Subcutaneous abdominal adipose tissue (tissue), 5 donors: ENCODE data around the gene SCRT2.

Experiments
- H3K27ac ChIP-seq: one replicate; pipeline ENCODE4 v1.7.0; 2013; ENCODE audit warnings: low read depth, mild to moderate bottlenecking, inconsistent platforms, low read length, moderate library complexity
- H3K27me3 ChIP-seq, 5 donors: one replicate each; pipeline ENCODE4 v1.7.0; 2013; ENCODE audit warnings: low read length in 5 of 5, inconsistent platforms in 1 of 5; ENCODE audit not compliant: control insufficient read depth in 5 of 5, insufficient read depth in 4 of 5
- H3K36me3 ChIP-seq, 5 donors: one replicate each; pipeline ENCODE4 v1.7.0; 2013; ENCODE audit warnings: low read length in 5 of 5; ENCODE audit not compliant: control insufficient read depth in 5 of 5, insufficient read depth in 5 of 5
- H3K4me1 ChIP-seq, 5 donors: one replicate each; pipeline ENCODE4 v1.7.0; 2013; ENCODE audit warnings: low read length in 5 of 5, mild to moderate bottlenecking in 3 of 5, moderate library complexity in 1 of 5; ENCODE audit not compliant: control insufficient read depth in 5 of 5, insufficient read depth in 5 of 5
- H3K4me3 ChIP-seq, 5 donors: one replicate each; pipeline ENCODE4 v1.7.0; 2013; ENCODE audit warnings: low read length in 5 of 5, low read depth in 1 of 5
- H3K9ac ChIP-seq, 5 donors: one replicate each; pipeline ENCODE4 v1.7.0; 2013; ENCODE audit warnings: low read length in 5 of 5, mild to moderate bottlenecking in 4 of 5, moderate library complexity in 3 of 5
- H3K9me3 ChIP-seq, 5 donors: one replicate each; pipeline ENCODE4 v1.7.0; 2013; ENCODE audit warnings: low read length in 5 of 5; ENCODE audit not compliant: control insufficient read depth in 5 of 5
- donor health status: healthy.
- donor health status: healthy.
- donor health status: healthy.
- donor health status: healthy.
- donor health status: healthy.

SCRT2 gene

GRCh38 chr20:655726-656624, 19.6 kb downstream of the SCRT2 start:
- no peaks in the 10 kb centered on the region for H3K9me3 ChIP-seq
- no peak overlapping the region for H3K4me3 ChIP-seq
- H3K27ac ChIP-seq = no peak overlapping the region
- H3K27me3 ChIP-seq = peaks cover 0 to 19% (median 3%) of the 10 kb centered on the region in 5 donors
- no peak overlapping the region for H3K9ac ChIP-seq
- H3K36me3 ChIP-seq = peaks cover 0 to under 1% (median 0%) of the 10 kb centered on the region in 5 donors
- peaks cover 12 to 46% (median 31%) of the 10 kb centered on the region in 5 donors for H3K4me1 ChIP-seq

GRCh38 chr20:654417-654750, 21.2 kb downstream of the SCRT2 start:
- peaks cover 0 to 11% (median 0%) of the 10 kb centered on the region in 5 donors for H3K27me3 ChIP-seq
- no peak overlapping the region for H3K9ac ChIP-seq
- H3K27ac ChIP-seq = no peak overlapping the region
- H3K4me1 ChIP-seq = peaks cover 12 to 37% (median 27%) of the 10 kb centered on the region in 5 donors
- H3K9me3 ChIP-seq = no peaks in the 10 kb centered on the region
- H3K36me3 ChIP-seq = peaks cover 0 to 15% (median 10%) of the 10 kb centered on the region in 5 donors
- peak overlapping the region in 1 of 5 donors; percentile 90 for H3K4me3 ChIP-seq

GRCh38 chr20:653590-654416, 21.8 kb downstream of the SCRT2 start:
- peaks cover 0 to 19% (median 14%) of the 10 kb centered on the region in 5 donors for H3K36me3 ChIP-seq
- peak overlapping the region; percentile 55 to 79 (median 72) for H3K9ac ChIP-seq
- no peaks in the 10 kb centered on the region for H3K9me3 ChIP-seq
- peak overlapping the region; percentile 77 to 92 (median 90) for H3K4me3 ChIP-seq
- peaks cover 0 to 8% (median 0%) of the 10 kb centered on the region in 5 donors for H3K27me3 ChIP-seq
- H3K4me1 ChIP-seq = peaks cover 12 to 36% (median 26%) of the 10 kb centered on the region in 5 donors
- H3K27ac ChIP-seq = peak overlapping the region; percentile 77

GRCh38 chr20:653110-653589, 22.5 kb downstream of the SCRT2 start, which contains the start of gene SRXN1:
SRXN1 (minus strand) TSS chr20:653200; CDS start chr20:653185, 15 bp downstream.
- Histone ChIP-seq H3K4me1 (peaks cover 12 to 29% (median 26%) of the 10 kb centered on the region in 5 donors), H3K9me3 (no peaks in the 10 kb centered on the region), H3K9ac (peak within 1 kb of the TSS; percentile 72 to 88 (median 79)), H3K4me3 (peak within 1 kb of the TSS; percentile 89 to 93 (median 92)), H3K27ac (peak within 1 kb of the TSS; percentile 77), H3K27me3 (peaks cover 0 to 5% (median 0%) of the 10 kb centered on the region in 5 donors), H3K36me3 (peaks cover under 1 to 26% (median 21%) of the 10 kb centered on the region in 5 donors)

GRCh38 chr20:652615-653109, 22.9 kb downstream of the SCRT2 start:
- Histone ChIP-seq H3K27me3 (peaks cover 0 to 3% (median 0%) of the 10 kb centered on the region in 5 donors), H3K27ac (peak overlapping the region; percentile 77), H3K36me3 (peaks cover 6 to 31% (median 26%) of the 10 kb centered on the region in 5 donors), H3K9me3 (peaks cover 0 to 4% (median 0%) of the 10 kb centered on the region in 5 donors), H3K4me1 (peaks cover 12 to 29% (median 26%) of the 10 kb centered on the region in 5 donors), H3K9ac (peak overlapping the region; percentile 72 to 88 (median 75)), H3K4me3 (peak overlapping the region; percentile 77 to 93 (median 89))

- Histone ChIP-seq H3K27me3 (peaks cover 0 to 3% (median 0%) of the 10 kb centered on the region in 5 donors), H3K36me3 (peaks cover 9 to 38% (median 31%) of the 10 kb centered on the region in 5 donors), H3K9me3 (peaks cover 0 to 6% (median 0%) of the 10 kb centered on the region in 5 donors), H3K4me3 (peak overlapping the region; percentile 77 to 93 (median 89)), H3K4me1 (peaks cover 12 to 29% (median 26%) of the 10 kb centered on the region in 5 donors), H3K9ac (peak overlapping the region; percentile 72 to 88 (median 75)), H3K27ac (peak overlapping the region; percentile 77)
Observed at GRCh38 chr20:651713-652614, 23.6 kb downstream of the SCRT2 start.

- peaks cover 0 to 6% (median 0%) of the 10 kb centered on the region in 5 donors for H3K9me3 ChIP-seq
- H3K4me1 ChIP-seq = peaks cover 12 to 33% (median 27%) of the 10 kb centered on the region in 5 donors
- no peak overlapping the region for H3K27ac ChIP-seq
- no peak overlapping the region for H3K9ac ChIP-seq
- H3K36me3 ChIP-seq = peaks cover 9 to 39% (median 32%) of the 10 kb centered on the region in 5 donors
- H3K27me3 ChIP-seq = no peaks in the 10 kb centered on the region
- no peak overlapping the region for H3K4me3 ChIP-seq
Observed at GRCh38 chr20:650954-651353, 24.6 kb downstream of the SCRT2 start.

- Histone ChIP-seq H3K9ac (no peak overlapping the region), H3K27ac (no peak overlapping the region), H3K9me3 (peaks cover 0 to 6% (median 0%) of the 10 kb centered on the region in 5 donors), H3K4me1 (peaks cover 12 to 39% (median 33%) of the 10 kb centered on the region in 5 donors), H3K4me3 (no peak overlapping the region), H3K36me3 (peaks cover 9 to 39% (median 32%) of the 10 kb centered on the region in 5 donors), H3K27me3 (no peaks in the 10 kb centered on the region)
Observed at GRCh38 chr20:650281-650680, 25.3 kb downstream of the SCRT2 start.
